HepG2 (cell line): ENCODE data around the gene NSMCE1. TPM values are rescaled to one million over a fixed set of nuclear protein-coding genes. Genes with fewer than 3 reads are reported as not detected.

ENCODE experiments used
- ATAC-seq: fragments of 200-7000 bp; cut with Tn5 transposase; 3 replicates; pipeline ENCODE4 v1.9.1; 2020; ENCODE audit warnings: mild to moderate bottlenecking, moderate library complexity
- BruUV-seq: library from RNA; stranded (reverse); fragments of 400-500 nt; replicated peaks from 2 replicates; lab custom pipeline; 2021; lab: Mats Ljungman, UMichigan
- CTCF ChIA-PET: fragments of 300-600 bp; formaldehyde crosslinking; extraction: SDS; loops from one replicate; lab custom pipeline; 2021; ENCODE audit warnings: low total read pairs, inconsistent platforms, low intra/inter-chr PET ratio; lab: Yijun Ruan, JAX
- POLR2A ChIA-PET: fragments of 350-600 bp; sonication (Branson Sonifier 250); formaldehyde crosslinking; loops from one replicate; lab custom pipeline; 2020; ENCODE audit warnings: antibody characterized with exemption, inconsistent platforms; lab: Yijun Ruan, JAX
- DNase-seq: peaks from one replicate; pipeline ENCODE4 v3.0.0-alpha.2; 2015; ENCODE audit warnings: low spot score
- FAIRE-seq: peaks from 3 replicates; lab custom pipeline; 2011; peaks lifted over from hg19 to GRCh38; lab: Jason Lieb, UNC
- H2AFZ ChIP-seq: one replicate; pipeline ENCODE4 v1.6.1; 2011; ENCODE audit warnings: low read length, inconsistent platforms
- H3K27ac ChIP-seq: fragments of 300-600 bp; 3 replicates; pipeline ENCODE4 v1.8.0; 2011; ENCODE audit warnings: mixed run types, mild to moderate bottlenecking, mixed read lengths, low read length, inconsistent platforms; ENCODE audit not compliant: insufficient read depth; ENCODE audit errors: extremely low read length
- H3K27me3 ChIP-seq, 2 experiments: fragments of 200-600 bp in 1 of 2; 2 replicates in 1 of 2; 3 replicates in 1 of 2; pipeline versions ENCODE4 v1.6.0 to v1.8.0; 2011; ENCODE audit warnings: low read length in 2 of 2, mild to moderate bottlenecking in 2 of 2, moderate library complexity in 2 of 2, inconsistent platforms in 1 of 2; ENCODE audit not compliant: insufficient read depth in 2 of 2, control insufficient read depth in 1 of 2
- H3K36me3 ChIP-seq, 2 experiments: fragments of 200-600 bp in 1 of 2; replicated peaks in 1 of 2; 2 replicates in 1 of 2; 3 replicates in 1 of 2; pipeline versions ENCODE4 v1.5.1 to v1.8.0; 2011; ENCODE audit warnings: low read length in 2 of 2, inconsistent platforms in 1 of 2; ENCODE audit not compliant: insufficient read depth in 2 of 2, control insufficient read depth in 1 of 2
- H3K4me1 ChIP-seq: 2 replicates; pipeline ENCODE4 v1.5.1; 2012; ENCODE audit warnings: low read length, inconsistent platforms; ENCODE audit not compliant: insufficient read depth
- H3K4me2 ChIP-seq: 2 replicates; pipeline ENCODE4 v1.6.0; 2011; ENCODE audit warnings: low read depth, low read length, inconsistent platforms
- H3K4me3 ChIP-seq, 3 experiments: fragments of 200-600 bp in 1 of 3; sonication (generic), shearing (Covaris generic) in 1 of 3; replicated peaks in 1 of 3; 2 replicates each; pipeline ENCODE4 v1.5.1; 2011 to 2016; ENCODE audit warnings: low read length in 3 of 3, inconsistent platforms in 2 of 3, low read depth in 2 of 3, mild to moderate bottlenecking in 2 of 3, control low read depth in 1 of 3, mixed read lengths in 1 of 3; ENCODE audit not compliant: insufficient read depth in 1 of 3
- H3K79me2 ChIP-seq: one replicate; pipeline ENCODE4 v1.6.1; 2011; ENCODE audit warnings: low read length, inconsistent platforms; ENCODE audit not compliant: insufficient read depth
- H3K9ac ChIP-seq: 2 replicates; pipeline ENCODE4 v1.6.0; 2011; ENCODE audit warnings: mild to moderate bottlenecking, low read depth, low read length, inconsistent platforms; ENCODE audit not compliant: insufficient read depth
- H3K9me3 ChIP-seq: 2 replicates; pipeline ENCODE4 v1.5.1; 2012; ENCODE audit warnings: mild to moderate bottlenecking, low read length
- H4K20me1 ChIP-seq: 2 replicates; pipeline ENCODE4 v1.6.0; 2011; ENCODE audit warnings: inconsistent platforms, mild to moderate bottlenecking, low read length, moderate library complexity; ENCODE audit not compliant: insufficient read depth
- BCL3 ChIP-seq: sonication (generic); formaldehyde crosslinking; IDR thresholded peaks from 2 replicates; pipeline ENCODE4 v1.5.1; 2020; ENCODE audit warnings: mild to moderate bottlenecking, missing genetic modification reagents, moderate library complexity
- CHD4 ChIP-seq: fragments of 200-600 bp; sonication (generic); IDR thresholded peaks from 2 replicates; pipeline ENCODE4 v1.7.0; 2017; ENCODE audit warnings: mild to moderate bottlenecking, low read length, borderline replicate concordance
- GFI1 ChIP-seq: sonication (generic); formaldehyde crosslinking; IDR thresholded peaks from 2 replicates; pipeline ENCODE4 v1.5.0; 2020; ENCODE audit warnings: missing genetic modification reagents, mild to moderate bottlenecking, borderline replicate concordance
- KDM1A ChIP-seq: IDR thresholded peaks from 2 replicates; pipeline ENCODE4 v1.6.1; 2016; ENCODE audit warnings: missing compliant biosample characterization
- NR1H2 ChIP-seq: sonication (generic); formaldehyde crosslinking; IDR thresholded peaks from 2 replicates; pipeline ENCODE4 v1.8.1; 2022; ENCODE audit warnings: low read depth, missing genetic modification reagents, borderline replicate concordance
- ZNF143 ChIP-seq: sonication (generic); formaldehyde crosslinking; IDR thresholded peaks from 2 replicates; pipeline ENCODE4 v1.4.0; 2020; ENCODE audit warnings: missing genetic modification reagents
- ZNF629 ChIP-seq: sonication (generic); formaldehyde crosslinking; conservative IDR thresholded peaks from 2 replicates; pipeline ENCODE4 v1.5.0; 2020; ENCODE audit warnings: missing genetic modification reagents
- WGBS: methylation state at CpG from one replicate; pipeline ENCODE4 v1.1.6; 2017; ENCODE audit warnings: low lambda C conversion rate; 5-methylcytosine and 5-hydroxymethylcytosine counted together
- in situ Hi-C: cut with HindIII; loops from 2 replicates; pipeline ENCODE4 v1.10.0; 2017; ENCODE audit warnings: low pct_unique_long_range_greater_than_20kb; ENCODE audit not compliant: extremely low pct_ligation_motif_present
- intact Hi-C: fragments of 100-400 bp; cut with micrococcal nuclease; formaldehyde crosslinking; loops from one replicate; pipeline ENCODE4 v1.10.0; 2022; ENCODE audit not compliant: unreplicated experiment
- polyA plus RNA-seq, 8 experiments: library from polyadenylated mRNA; depleted of rRNA in 3 of 8; stranded (reverse) in 7 of 8; unstranded in 1 of 8; fragments of >200 nt; fragmentation: Illumina TruSeq in 4 of 8; extraction: Trizol in 4 of 8; gene quantifications; 2 replicates each; pipeline versions ENCODE4 v1.2.1 to v1.2.3, GENCODE V29; 2011 to 2016; ENCODE audit warnings: low read depth in 4 of 8, missing spikeins in 1 of 8, mixed read lengths in 1 of 8; ENCODE audit not compliant: insufficient read depth in 1 of 8
- total RNA-seq, 5 experiments: library from RNA; depleted of rRNA; stranded (reverse); fragments of >200 nt; fragmentation: Illumina TruSeq; extraction: Trizol; gene quantifications; 2 replicates each; pipeline ENCODE4 v1.2.3, GENCODE V29; 2016; ENCODE audit warnings: low read depth in 1 of 5

The NSMCE1 gene
- total and polyA plus RNA-seq, 2 of the 13 experiments (the other 11 are each of a cell fraction or from before 2014, with no cell fraction given) = 42.7 to 52.9 TPM

GRCh38 chr16:27310576-27311447 lies 42.2 kb upstream of the NSMCE1 start:
- CTCF ChIA-PET = no interaction called here
- Histone ChIP-seq H3K79me2 (peaks cover 17% of the 10 kb centered on the region), H3K27me3 (peaks cover 1 to 17% of the 10 kb centered on the region in 2 experiments; a peak in 3 of 5 replicates), H3K4me2 (peak overlapping the region; percentile 96; the same call in 1 of the 2 replicates), H3K4me1 (peaks cover 46% of the 10 kb centered on the region), H3K9me3 (no peaks in the 10 kb centered on the region), H4K20me1 (peaks cover 4% of the 10 kb centered on the region; the same call in 1 of the 2 replicates), H3K27ac (no peak overlapping the region), H3K9ac (no peak overlapping the region), H2AFZ (no peak overlapping the region), H3K4me3 (no peak overlapping the region; a peak in 1 of 6 replicates), H3K36me3 (no peaks in the 10 kb centered on the region)
- DNase-seq = no peak
- no peak for FAIRE-seq
- ATAC-seq = no peak
- WGBS = 55% methylated on average over 16 of the region's 16 CpGs
- POLR2A ChIA-PET = no interaction called here
- intact Hi-C loops (loop anchor here (5.0 kb wide), 1 partner anchor 56 kb away; no protein-coding TSS in a partner anchor), in situ Hi-C loops (loop anchor here (5.0 kb wide), 1 partner anchor 44 kb away; the partner anchor contains the start of gene NSMCE1)
- TF ChIP-seq ZNF629 (peak; percentile 91), GFI1 (CRISPR knock-in tag) (no peak), ZNF143 (CRISPR knock-in tag) (no peak), CHD4 (peak; percentile 43; the same call in 1 of the 2 replicates), NR1H2 (CRISPR knock-in tag) (peak; percentile 8; the same call in 1 of the 2 replicates), BCL3 (CRISPR knock-in tag) (0 out of 2 replicates have a peak, but pooled peaks have one; percentile 25), KDM1A (0 out of 2 replicates have a peak, but pooled peaks have one; percentile 44)
- BruUV-seq = no TSS peak
